Hepatocyte (in vitro differentiated cells): Measurements from ENCODE around the gene EXD3.

Experiments used
- CTCF ChIP-seq: fragments of 200-600 bp; sonication (generic); IDR thresholded peaks from 2 replicates; pipeline ENCODE4 v1.5.1; 2016; ENCODE audit warnings: antibody characterized with exemption, mild to moderate bottlenecking; ENCODE audit not compliant: poor library complexity
- EZH2 ChIP-seq: fragments of 200-600 bp; sonication (generic); IDR thresholded peaks from 2 replicates; pipeline ENCODE4 v1.6.1; 2016; ENCODE audit warnings: antibody characterized with exemption, mild to moderate bottlenecking, borderline replicate concordance
- EZH2phosphoT487 ChIP-seq: fragments of 200-600 bp; sonication (generic); IDR thresholded peaks from one replicate; pipeline ENCODE4 v1.6.1; 2018; ENCODE audit warnings: antibody characterized with exemption, mild to moderate bottlenecking, low read depth, moderate library complexity; ENCODE audit not compliant: unreplicated experiment, severe bottlenecking

GRCh38 chr9:137444106-137444790, 21.3 kb upstream of the EXD3 start:
- TF ChIP-seq CTCF (no peak), EZH2phosphoT487 (no peak), EZH2 (no peak)
